ENCODE results near the gene ZNF275.
"Not testable (repeated sequence)": the region's sequence is repeated elsewhere in the genome, so short reads cannot be mapped to it uniquely, and the experiment has no call there.

Gene ZNF275

GRCh38 chrX:153318811-153319210, 15.1 kb upstream of the ZNF275 start:
- DNase-seq (ENCODE audit: low read depth in 2 of 2): no peak

- DNase-seq (ENCODE audit: low read depth in 2 of 2): no peak
These were observed 14.5 kb upstream of the ZNF275 start for GRCh38 chrX:153319295-153320046.

DNA sequence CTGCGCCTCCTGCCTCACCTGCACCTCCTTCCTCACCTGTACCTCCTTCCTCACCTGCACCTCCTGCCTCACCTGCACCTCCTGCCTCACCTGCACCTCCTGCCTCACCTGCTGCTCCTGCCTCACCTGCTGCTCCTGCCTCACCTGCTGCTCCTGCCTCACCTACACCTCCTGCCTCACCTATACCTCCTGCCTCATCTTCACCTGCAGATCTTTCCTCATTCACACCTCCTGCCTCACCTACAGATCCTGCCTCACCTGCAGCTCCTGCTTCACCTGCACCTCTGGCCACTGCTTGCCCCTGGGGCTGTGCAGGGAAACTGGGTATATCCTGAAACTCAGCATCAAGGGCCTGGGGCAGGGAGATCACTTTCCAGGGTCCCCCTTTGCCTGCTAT, 13.9 kb upstream of the ZNF275 start:
- DNase-seq (ENCODE audit: low read depth in 2 of 2): not testable (repeated sequence)

- DNase-seq (ENCODE audit: low read depth in 2 of 2): no peak
These were observed 13.3 kb upstream of the ZNF275 start for GRCh38 chrX:153320555-153321184.

GRCh38 chrX:153321381-153322124, 12.4 kb upstream of the ZNF275 start, which contains the start of gene PNMA6F:
PNMA6F (minus strand) TSS chrX:153321767; CDS start chrX:153320674, 1,093 bp downstream.
- no peak for DNase-seq (ENCODE audit: low read depth in 2 of 2)

- DNase-seq (ENCODE audit: low read depth in 2 of 2): no peak
These were observed 6.4 kb upstream of the ZNF275 start for GRCh38 chrX:153327561-153327960.

GRCh38 chrX:153333266-153333665, 687 bp upstream of the ZNF275 start:
- no peak for DNase-seq (ENCODE audit: low read depth in 2 of 2)

- DNase-seq (ENCODE audit: low read depth in 2 of 2): no peak
These were observed 822 bp downstream of the ZNF275 start for GRCh38 chrX:153334654-153335295.

- DNase-seq (ENCODE audit: low read depth in 2 of 2): no peak
These were observed 2.4 kb downstream of the ZNF275 start for GRCh38 chrX:153336121-153336894.

- no peak for DNase-seq (ENCODE audit: low read depth in 2 of 2)
These were observed 3.0 kb downstream of the ZNF275 start for GRCh38 chrX:153336988-153337387.

GRCh38 chrX:153338836-153339235, 4.9 kb downstream of the ZNF275 start:
- DNase-seq (ENCODE audit: low read depth in 2 of 2): no peak

GRCh38 chrX:153339662-153340061, 5.7 kb downstream of the ZNF275 start:
- no peak for DNase-seq (ENCODE audit: low read depth in 2 of 2)

DNA sequence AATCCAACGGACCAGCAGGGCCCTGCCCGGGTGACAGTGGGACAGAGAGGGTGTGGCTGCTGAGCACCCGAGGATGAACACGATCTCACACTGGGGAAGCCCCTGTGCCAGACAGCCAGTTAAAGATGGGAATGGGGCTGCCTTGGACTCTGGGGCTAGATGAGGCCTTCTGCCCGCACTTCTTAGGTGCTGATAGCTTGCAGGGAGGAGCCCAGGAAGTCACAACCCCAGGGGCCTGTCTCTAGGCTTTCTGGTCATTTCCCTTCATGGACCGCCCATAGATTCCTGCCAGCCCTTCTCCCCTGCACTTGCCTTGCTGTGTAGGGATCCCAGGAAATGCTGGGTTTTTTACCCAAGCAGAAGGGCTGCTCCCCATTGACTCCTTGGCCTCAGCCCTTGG, 6.2 kb downstream of the ZNF275 start:
- DNase-seq (ENCODE audit: low read depth in 2 of 2): no peak

DNA sequence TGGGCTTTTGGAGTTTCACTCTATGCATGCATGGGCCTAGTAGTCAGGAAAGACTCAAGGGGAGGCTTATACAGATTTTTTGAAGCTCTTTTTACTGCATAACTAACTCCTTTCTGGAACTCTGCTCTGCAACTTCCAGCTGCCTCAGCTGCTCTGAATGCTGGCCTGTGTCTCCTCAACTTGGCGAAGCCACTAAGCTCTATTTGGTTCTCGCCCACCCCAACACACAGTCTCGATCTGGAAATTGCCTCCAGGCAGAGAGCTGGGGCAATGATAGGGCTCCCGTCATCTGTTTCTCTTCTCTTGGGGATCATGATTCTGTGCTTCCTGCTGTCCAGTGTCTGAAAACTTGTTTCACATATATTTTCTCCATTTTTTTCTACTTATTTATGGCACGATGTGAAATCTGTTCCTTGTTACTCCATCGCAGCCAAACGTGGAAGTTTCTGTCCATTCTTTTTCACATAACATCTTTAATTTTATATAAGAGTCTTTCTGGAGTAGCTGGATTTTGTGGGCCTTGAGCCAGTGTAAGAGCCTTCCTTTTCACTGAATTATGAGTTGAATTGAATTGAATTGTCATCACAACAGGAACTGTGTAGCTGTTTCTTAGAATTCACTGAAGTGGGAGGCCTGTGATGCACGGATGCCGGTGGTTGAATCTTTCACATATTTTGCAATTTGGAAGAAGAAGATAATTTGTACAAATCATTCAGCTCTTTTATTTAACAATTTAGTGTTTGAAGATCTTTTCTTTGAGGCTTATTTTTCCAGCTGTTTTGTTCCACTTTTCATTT, 9.0 kb downstream of the ZNF275 start:
- no peak for DNase-seq (ENCODE audit: low read depth in 2 of 2)

GRCh38 chrX:153343674-153344073, 9.7 kb downstream of the ZNF275 start:
- no peak for DNase-seq (ENCODE audit: low read depth in 2 of 2)

DNA sequence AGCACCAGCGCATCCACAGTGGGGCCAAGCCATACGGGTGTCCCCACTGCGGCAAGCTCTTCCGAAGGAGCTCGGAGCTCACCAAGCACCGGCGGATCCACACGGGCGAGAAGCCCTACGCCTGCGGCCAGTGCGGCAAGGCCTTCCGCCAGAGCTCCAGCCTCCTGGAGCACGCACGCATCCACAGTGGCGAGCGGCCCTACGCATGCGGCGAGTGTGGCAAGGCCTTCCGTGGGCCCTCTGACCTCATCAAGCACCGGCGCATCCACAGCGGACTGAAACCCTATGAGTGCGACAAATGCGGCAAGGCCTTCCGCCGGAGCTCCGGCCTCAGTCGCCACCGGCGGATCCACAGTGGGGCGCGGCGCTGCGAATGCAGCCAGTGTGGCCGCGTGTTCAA, 13.6 kb downstream of the ZNF275 start:
- DNase-seq (ENCODE audit: low read depth in 2 of 2): no peak

DNA sequence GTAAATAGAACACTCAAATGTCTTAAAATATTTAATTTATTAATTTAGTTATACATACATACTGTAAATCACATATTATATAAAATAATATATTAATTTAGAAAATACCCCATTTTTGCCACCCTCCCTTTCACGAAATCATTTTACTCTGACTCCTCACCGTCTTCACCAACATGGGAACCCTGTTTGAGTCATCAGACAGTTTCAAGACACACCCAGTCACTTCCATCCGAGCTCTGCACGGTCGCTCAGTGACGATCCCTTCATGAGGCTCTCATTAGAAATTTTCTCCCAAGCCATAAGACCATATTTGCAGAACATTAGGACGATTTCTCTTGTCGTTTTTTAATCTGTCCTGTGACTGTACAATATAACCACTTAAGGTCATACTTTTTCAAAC, 14.5 kb downstream of the ZNF275 start:
- DNase-seq (ENCODE audit: low read depth in 2 of 2): no peak

GRCh38 chrX:153349952-153350351, 16.0 kb downstream of the ZNF275 start:
- DNase-seq (ENCODE audit: low read depth in 2 of 2): no peak

DNA sequence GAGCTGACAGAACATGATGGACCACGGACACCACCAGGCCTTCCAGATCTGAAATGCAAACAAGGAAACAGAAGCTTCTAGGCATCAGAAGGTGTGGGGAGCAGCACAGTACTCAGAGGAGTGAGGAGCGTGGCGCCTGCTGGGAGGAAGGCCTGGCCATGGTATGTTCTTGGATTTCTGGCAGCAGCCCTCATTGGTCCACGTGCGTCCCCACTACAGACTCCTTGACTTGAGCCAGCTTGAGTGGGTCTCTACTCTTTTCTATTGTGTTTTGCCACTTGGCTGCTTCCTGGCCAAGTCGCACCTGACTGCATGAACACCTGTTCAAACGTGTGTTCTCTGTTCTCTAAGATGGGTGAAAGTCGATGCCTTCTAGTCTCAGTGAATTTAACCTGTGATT, 18.0 kb downstream of the ZNF275 start:
- no peak for DNase-seq (ENCODE audit: low read depth in 2 of 2)

DNA sequence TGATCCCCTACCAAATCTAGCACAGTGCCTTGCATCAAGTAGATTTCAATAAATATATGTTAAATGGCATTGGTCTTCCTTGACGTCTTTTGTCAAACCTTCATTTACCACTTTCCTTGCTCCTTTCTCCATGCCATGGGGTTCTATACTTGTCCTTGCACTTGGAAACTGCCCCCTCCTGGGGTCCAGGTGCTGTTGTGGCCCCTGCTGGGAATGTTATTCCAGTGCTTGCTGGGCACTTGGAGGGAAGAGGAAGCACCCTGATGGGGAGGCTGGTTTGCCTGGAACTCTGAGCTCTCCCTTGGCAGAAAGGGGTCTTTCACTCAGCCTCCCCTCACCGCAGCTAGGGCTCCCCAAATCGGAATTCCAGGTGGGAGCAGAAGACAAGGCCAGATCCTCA, 18.9 kb downstream of the ZNF275 start:
- DNase-seq (ENCODE audit: low read depth in 2 of 2): no peak

DNA sequence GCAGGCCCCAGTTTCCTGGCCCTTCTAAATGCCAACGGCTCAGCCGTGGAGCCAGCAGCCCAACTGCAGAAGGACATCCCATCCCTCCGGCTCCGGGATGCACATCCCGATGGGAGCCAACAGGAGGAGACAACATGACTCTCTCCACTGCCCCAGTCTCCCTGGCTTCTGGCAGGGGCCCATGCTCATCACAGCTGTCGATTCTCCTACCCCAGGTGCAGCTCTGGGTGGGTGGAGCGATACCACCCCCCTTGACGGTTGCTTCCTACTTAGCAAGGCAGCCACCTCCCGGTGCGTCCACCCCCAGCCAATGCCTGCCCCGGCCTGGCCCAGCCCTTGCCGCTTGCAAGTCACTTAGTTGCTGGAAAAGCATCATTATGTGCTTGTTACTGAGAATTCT, 19.5 kb downstream of the ZNF275 start:
- DNase-seq (ENCODE audit: low read depth in 2 of 2): no peak

Measured in stimulated activated CD8-positive, alpha-beta memory T cell treated with anti-CD3 and anti-CD28 coated beads, Interleukin-2, amount 100 ng/mL, for 48 hours (primary cell).